PC-9 (cell line): Measurements from ENCODE around the gene TMEM108. TPM values are rescaled to one million over a fixed set of nuclear protein-coding genes. Genes with fewer than 3 reads are reported as not detected.

Source experiments
- BruUV-seq: library from RNA; stranded (reverse); fragments of 400-500 nt; replicated peaks from 2 replicates; lab custom pipeline; 2021; lab: Mats Ljungman, UMichigan
- CTCF ChIA-PET: fragments of 300-600 bp; sonication (Branson Sonifier 250); formaldehyde crosslinking; loops from one replicate; lab custom pipeline; 2022; ENCODE audit warnings: antibody characterized with exemption; lab: Charles Lee
- POLR2A ChIA-PET: fragments of 300-600 bp; sonication (Branson Sonifier 250); formaldehyde crosslinking; loops from one replicate; lab custom pipeline; 2022; ENCODE audit warnings: antibody characterized with exemption; ENCODE audit not compliant: unreplicated experiment; lab: Charles Lee
- DNase-seq, 2 experiments: peaks; one replicate each; pipeline versions ENCODE4 v3.0.0 to v3.0.0-alpha.2; 2015 to 2022; ENCODE audit warnings: mixed read lengths in 1 of 2
- H2AFZ ChIP-seq: fragments of 200-600 bp; sonication (generic); 2 replicates; pipeline ENCODE4 v1.8.1; 2017; ENCODE audit warnings: antibody characterized with exemption
- H3F3A ChIP-seq: fragments of 200-600 bp; sonication (generic); 2 replicates; pipeline ENCODE4 v1.8.1; 2017; ENCODE audit warnings: antibody characterized with exemption, mild to moderate bottlenecking, low read depth; ENCODE audit not compliant: insufficient read depth
- H3K27ac ChIP-seq: fragments of 200-600 bp; sonication (generic); 2 replicates; pipeline ENCODE4 v1.6.1; 2016; ENCODE audit warnings: mixed run types
- H3K27me3 ChIP-seq: fragments of 200-600 bp; sonication (generic); 2 replicates; pipeline ENCODE4 v1.6.1; 2016; ENCODE audit warnings: low read depth, mixed run types; ENCODE audit not compliant: insufficient read depth
- H3K36me3 ChIP-seq: fragments of 200-600 bp; sonication (generic); 2 replicates; pipeline ENCODE4 v1.6.1; 2016; ENCODE audit warnings: low read depth, mixed run types
- H3K4me1 ChIP-seq: fragments of 200-600 bp; sonication (generic); replicated peaks from 2 replicates; pipeline ENCODE4 v1.6.1; 2016; ENCODE audit warnings: mixed run types; ENCODE audit not compliant: insufficient read depth
- H3K4me2 ChIP-seq: fragments of 200-600 bp; sonication (generic); 2 replicates; pipeline ENCODE4 v1.6.1; 2017; ENCODE audit warnings: mixed run types
- H3K4me3 ChIP-seq: fragments of 200-600 bp; sonication (generic); 2 replicates; pipeline ENCODE4 v1.6.1; 2016; ENCODE audit warnings: mixed run types
- H3K79me2 ChIP-seq: fragments of 200-600 bp; sonication (generic); 2 replicates; pipeline ENCODE4 v1.6.1; 2017; ENCODE audit warnings: low read depth, mixed run types
- H3K9me2 ChIP-seq: fragments of 200-600 bp; sonication (generic); 2 replicates; pipeline ENCODE4 v1.8.1; 2017; ENCODE audit warnings: mild to moderate bottlenecking; ENCODE audit not compliant: insufficient read depth
- H3K9me3 ChIP-seq: fragments of 200-600 bp; sonication (generic); 2 replicates; pipeline ENCODE4 v1.8.1; 2016; ENCODE audit warnings: low read depth; ENCODE audit not compliant: insufficient read depth
- H4K20me1 ChIP-seq: fragments of 200-600 bp; sonication (generic); 2 replicates; pipeline ENCODE4 v1.8.1; 2017; ENCODE audit not compliant: insufficient read depth
- CTCF ChIP-seq: fragments of 200-600 bp; sonication (generic); conservative IDR thresholded peaks from 2 replicates; pipeline ENCODE4 v1.6.1; 2017; ENCODE audit warnings: mixed run types, antibody characterized with exemption, mild to moderate bottlenecking, moderate library complexity
- EZH2 ChIP-seq: fragments of 200-600 bp; sonication (generic); IDR thresholded peaks from 2 replicates; pipeline ENCODE4 v1.8.0; 2017; ENCODE audit warnings: antibody characterized with exemption, low read depth
- intact Hi-C: fragments of 100-400 bp; cut with micrococcal nuclease; formaldehyde crosslinking; loops from one replicate; pipeline ENCODE4 v1.10.0; 2022; ENCODE audit not compliant: unreplicated experiment
- total RNA-seq: library from RNA; stranded (reverse); gene quantifications from 2 replicates; pipeline ENCODE4 v1.2.3, GENCODE V29; 2021

The TMEM108 gene
- total RNA-seq, 1 experiment from 2014 or later = not detected

GRCh38 chr3:133103706-133104105 lies 65.5 kb downstream of the TMEM108 start:
- Histone ChIP-seq H4K20me1 (no peaks in the 10 kb centered on the region), H3K79me2 (no peaks in the 10 kb centered on the region), H3K36me3 (no peaks in the 10 kb centered on the region), H3K4me2 (no peak overlapping the region), H3F3A (no peaks in the 10 kb centered on the region), H2AFZ (no peak overlapping the region), H3K27me3 (peaks cover 11% of the 10 kb centered on the region; the same call in 1 of the 2 replicates), H3K27ac (no peak overlapping the region), H3K9me2 (no peaks in the 10 kb centered on the region), H3K4me1 (no peaks in the 10 kb centered on the region), H3K9me3 (no peaks in the 10 kb centered on the region), H3K4me3 (no peak overlapping the region)
- ChIA-PET CTCF (no interaction called here), POLR2A (no interaction called here)
- intact Hi-C loops = no loop called here
- TF ChIP-seq CTCF = no peak
- TF ChIP-seq EZH2 = no peak
- BruUV-seq = no TSS peak
- no peak for DNase-seq

- Histone ChIP-seq H2AFZ (no peak overlapping the region), H3F3A (no peaks in the 10 kb centered on the region), H3K27me3 (no peaks in the 10 kb centered on the region), H3K36me3 (no peaks in the 10 kb centered on the region), H3K27ac (no peak overlapping the region), H3K4me3 (no peak overlapping the region), H3K4me2 (no peak overlapping the region), H4K20me1 (no peaks in the 10 kb centered on the region), H3K9me3 (no peaks in the 10 kb centered on the region), H3K9me2 (no peaks in the 10 kb centered on the region), H3K4me1 (no peaks in the 10 kb centered on the region), H3K79me2 (no peaks in the 10 kb centered on the region)
- TF ChIP-seq CTCF = no peak
- no peak for TF ChIP-seq EZH2
- no peak for DNase-seq
- no TSS peak for BruUV-seq
- intact Hi-C loops = no loop called here
- CTCF ChIA-PET = no interaction called here
- POLR2A ChIA-PET = no interaction called here
Observed at GRCh38 chr3:133106169-133106568, 68.0 kb downstream of the TMEM108 start.

GRCh38 chr3:133112666-133113065 lies 74.5 kb downstream of the TMEM108 start:
- H2AFZ ChIP-seq = no peak overlapping the region
- ChIA-PET POLR2A (no interaction called here), CTCF (no interaction called here)
- H3K36me3 ChIP-seq = no peaks in the 10 kb centered on the region
- no peaks in the 10 kb centered on the region for H4K20me1 ChIP-seq
- no peaks in the 10 kb centered on the region for H3K9me3 ChIP-seq
- no peaks in the 10 kb centered on the region for H3F3A ChIP-seq
- H3K4me2 ChIP-seq = no peak overlapping the region
- TF ChIP-seq CTCF (no peak), EZH2 (no peak)
- no TSS peak for BruUV-seq
- no peak overlapping the region for H3K4me3 ChIP-seq
- no peak overlapping the region for H3K27ac ChIP-seq
- intact Hi-C loops = no loop called here
- no peaks in the 10 kb centered on the region for H3K79me2 ChIP-seq
- no peaks in the 10 kb centered on the region; the same call in none of the 2 replicates for H3K9me2 ChIP-seq
- H3K27me3 ChIP-seq = peaks cover 5% of the 10 kb centered on the region; the same call in 1 of the 2 replicates
- no peaks in the 10 kb centered on the region for H3K4me1 ChIP-seq
- DNase-seq = no peak
